Activated CD4-positive, alpha-beta T cell treated with anti-CD3 and anti-CD28 coated beads, Interleukin-2, Interleukin-6, amounts not matched to agents 100 ng/mL and 50 ng/mL, durations not matched to agents 16 hours and 8 hours (primary cell): ENCODE results near the gene SLC4A9.
A peak's percentile ranks its signal among the peaks of the same experiment; 100 is the strongest.
"Not testable (repeated sequence)": the region's sequence is repeated elsewhere in the genome, so short reads cannot be mapped to it uniquely, and the experiment has no call there.

Experiments
- DNase-seq: peaks from one replicate; pipeline ENCODE4 v3.0.0-alpha.2; 2020

Gene SLC4A9

DNA sequence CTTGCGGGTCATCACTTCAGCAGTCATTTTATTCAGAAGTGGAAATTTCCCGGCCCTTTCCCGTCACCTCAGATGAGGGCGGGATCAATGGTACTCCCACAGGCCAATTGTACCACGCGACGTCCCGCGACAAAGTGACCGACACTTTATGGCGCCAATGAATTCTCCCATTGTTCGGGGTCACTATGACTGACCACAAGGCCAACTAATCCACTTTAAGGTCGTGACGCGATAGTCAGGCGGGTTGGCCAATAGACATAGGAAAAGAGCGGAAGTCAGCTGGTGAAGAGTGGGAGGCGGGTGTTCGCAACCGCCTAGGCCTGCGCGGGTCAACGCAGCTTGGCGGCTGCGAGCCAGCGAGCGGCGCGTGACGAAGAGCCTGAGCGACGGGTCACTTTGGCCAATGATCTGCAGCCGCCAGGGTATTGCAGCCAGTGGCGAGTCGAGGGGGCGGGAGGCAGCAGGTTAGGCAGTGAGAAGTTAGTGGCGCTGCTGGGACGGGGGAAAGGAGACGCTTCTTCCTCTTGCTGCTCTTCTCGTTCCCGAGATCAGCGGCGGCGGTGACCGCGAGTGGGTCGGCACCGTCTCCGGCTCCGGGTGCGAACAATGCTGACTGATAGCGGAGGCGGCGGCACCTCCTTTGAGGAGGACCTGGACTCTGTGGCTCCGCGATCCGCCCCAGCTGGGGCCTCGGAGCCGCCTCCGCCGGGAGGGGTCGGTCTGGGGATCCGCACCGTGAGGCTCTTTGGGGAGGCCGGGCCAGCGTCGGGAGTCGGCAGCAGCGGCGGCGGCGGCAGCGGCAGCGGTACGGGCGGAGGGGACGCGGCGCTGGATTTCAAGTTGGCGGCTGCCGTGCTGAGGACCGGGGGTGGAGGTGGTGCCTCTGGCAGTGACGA, 41.6 kb downstream of the SLC4A9 start, which contains the start of gene ANKHD1:
TSS of gene ANKHD1 (plus strand) at position 472 of the 896 bp plus-strand sequence. CDS start at position 607, 135 bp downstream.
- peak; percentile 99 for DNase-seq

DNA sequence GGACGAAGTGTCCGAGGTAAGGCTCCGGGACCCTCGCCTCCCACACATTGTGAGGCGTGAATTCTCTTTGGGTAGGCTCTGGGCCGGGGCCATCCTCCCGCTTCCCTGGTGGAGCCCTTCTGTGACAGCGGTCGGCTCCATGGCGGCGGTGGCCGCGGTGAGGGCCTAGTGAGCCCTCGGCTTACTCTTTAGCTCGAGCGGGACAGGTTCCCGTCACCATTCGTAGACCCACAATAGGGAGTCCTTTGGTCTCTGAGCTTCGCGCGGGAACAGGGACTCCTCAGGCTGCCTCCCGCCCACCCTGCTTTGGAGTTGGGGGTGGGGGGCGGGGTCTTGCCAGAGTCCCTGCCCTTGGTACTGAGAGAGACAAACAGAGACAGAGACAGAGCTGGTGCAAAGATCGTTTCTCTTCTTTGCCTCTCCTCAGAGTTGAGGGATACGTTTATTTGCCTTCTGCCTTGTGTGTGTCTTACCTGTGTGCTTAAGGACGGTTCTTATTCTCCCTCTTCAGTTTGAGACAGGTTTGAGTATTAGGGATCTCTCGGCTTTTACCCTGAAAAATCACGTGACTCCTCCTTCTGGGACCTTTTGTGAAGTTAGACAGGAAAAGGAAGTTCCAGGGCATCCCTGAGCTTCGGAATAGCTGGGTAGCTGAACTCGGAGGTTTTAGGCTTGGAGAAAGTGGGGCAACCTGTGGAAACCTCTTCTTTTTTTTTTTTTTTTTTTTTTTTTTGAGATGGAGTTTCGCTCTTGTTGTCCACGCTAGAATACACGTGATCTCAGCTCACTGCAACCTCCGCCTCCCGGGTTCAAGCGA, 42.5 kb downstream of the SLC4A9 start:
- peak; percentile 56 for DNase-seq

DNA sequence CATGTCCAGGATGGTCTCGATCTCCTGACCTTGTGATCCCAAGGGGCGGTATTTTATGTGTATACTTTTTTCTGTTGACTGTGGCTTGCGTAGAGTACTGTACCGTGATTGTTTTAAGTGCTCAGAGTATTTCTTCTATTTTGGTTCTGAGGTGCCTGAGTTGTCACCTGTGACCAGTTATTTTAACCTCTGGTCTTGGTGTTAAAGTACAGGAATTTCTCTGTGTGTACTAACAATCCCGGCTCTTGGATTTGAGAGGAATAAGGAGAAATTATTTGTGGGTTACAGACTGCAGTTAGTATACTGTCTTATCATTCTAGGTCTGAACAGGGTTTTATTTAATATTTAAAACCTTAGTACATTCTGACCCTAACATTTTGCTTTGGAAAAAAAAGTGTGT, 43.6 kb downstream of the SLC4A9 start:
- no peak for DNase-seq

DNA sequence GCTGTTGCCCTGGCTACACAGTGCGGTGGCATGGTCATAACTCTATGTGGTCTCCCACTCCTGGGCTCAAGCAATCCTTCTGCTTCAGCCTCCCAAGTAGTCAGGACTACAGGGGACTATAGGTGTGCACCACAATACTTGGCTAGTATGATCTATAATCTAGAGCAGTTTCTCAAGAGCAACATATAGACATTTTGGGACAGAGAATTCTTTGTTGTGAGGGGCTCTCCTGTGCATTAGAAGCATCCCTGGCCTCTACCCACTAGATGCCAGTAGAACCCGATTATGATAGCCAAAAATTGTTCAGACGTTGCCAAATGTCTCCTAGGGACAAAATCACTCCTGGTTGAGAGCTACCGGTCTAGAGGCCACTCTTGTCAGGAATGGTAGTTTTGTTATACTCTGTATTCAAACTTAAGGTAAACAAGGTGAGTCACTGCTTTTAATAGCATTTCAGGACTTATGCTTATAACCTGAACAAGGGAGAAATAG, 48.8 kb downstream of the SLC4A9 start:
- DNase-seq, result no peak

DNA sequence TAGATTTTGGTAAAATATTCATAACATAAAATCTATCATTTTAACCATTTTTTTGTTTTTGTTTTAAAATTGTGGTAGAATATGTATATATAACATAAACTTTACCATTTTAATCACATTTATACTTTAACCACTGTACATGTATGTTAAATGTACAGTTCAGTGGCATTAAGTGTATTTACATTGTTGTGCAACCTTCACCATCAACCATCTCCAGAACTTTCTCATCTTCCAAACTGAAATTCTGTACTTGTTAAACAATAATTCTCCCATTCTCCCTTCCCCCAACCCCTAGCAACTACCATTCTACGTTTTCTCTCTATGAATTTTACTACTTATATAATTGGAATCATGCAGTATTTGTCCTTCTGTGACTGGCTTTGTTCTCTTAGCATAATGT, 53.2 kb downstream of the SLC4A9 start:
- DNase-seq, result no peak

DNA sequence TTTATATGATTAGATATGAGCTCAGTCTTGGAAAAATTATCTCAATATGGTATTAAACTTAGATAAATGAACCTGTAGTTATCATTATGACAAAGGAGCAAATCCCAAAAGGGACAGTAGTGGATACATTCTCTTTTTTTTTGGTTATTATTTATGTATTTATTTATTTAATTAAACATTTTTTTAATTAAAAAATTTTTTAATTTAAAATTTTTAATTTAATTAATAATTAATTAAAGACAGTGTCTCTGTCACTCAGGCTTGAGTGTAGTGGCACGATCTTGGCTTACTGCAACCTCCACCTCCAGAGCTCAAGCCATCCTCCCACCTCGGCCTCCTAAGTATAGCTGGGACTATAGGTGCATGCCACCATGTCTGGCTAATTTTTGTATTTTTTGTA, 57.2 kb downstream of the SLC4A9 start:
- DNase-seq, result no peak

DNA sequence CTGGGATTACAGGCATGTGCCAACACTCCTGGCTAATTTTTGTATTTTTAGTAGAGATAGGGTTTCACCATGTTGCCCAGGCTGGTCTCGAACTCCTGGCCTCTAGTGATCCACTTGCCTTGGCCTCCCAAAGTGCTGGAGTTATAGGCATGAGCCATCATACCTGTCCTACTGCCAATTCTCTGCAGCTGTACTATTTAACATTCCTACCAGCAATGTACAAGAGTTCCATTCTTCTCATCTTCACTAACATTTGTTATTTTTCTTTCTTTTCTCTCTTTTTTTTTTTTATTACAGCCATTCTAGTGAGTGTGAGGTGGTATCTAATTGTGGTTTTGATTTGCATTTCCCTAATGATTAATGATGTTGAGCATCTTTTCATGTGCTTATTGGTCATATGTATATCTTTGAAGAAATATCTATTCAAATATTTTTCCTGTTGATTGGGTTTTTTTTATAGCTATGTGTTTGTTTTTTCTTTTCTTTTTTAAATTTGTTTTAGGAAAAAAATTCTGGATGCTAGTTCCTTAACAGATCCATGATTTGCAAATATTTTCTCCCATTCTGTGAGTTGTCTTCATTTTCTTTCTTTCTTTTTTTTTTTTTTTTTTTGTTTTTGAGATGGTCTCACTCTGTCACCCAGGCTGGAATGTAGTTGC, 59.0 kb downstream of the SLC4A9 start:
- DNase-seq, result no peak

DNA sequence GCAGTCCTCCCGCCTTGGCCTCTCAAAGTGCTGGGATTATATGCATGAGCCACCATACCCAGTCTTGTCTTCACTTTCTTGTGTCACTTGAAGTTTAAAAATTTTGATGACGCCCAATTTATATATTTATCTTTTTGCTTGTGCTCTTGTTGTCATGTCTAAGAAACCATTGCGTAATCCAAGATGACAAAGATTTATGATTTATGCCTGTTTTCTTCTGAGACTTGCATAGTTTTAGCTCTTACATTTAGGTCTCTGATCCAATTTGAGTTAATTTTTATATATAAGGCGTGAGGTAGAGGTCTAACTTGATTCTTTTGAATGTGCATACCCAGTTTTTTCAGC, 60.2 kb downstream of the SLC4A9 start:
- DNase-seq, result no peak

DNA sequence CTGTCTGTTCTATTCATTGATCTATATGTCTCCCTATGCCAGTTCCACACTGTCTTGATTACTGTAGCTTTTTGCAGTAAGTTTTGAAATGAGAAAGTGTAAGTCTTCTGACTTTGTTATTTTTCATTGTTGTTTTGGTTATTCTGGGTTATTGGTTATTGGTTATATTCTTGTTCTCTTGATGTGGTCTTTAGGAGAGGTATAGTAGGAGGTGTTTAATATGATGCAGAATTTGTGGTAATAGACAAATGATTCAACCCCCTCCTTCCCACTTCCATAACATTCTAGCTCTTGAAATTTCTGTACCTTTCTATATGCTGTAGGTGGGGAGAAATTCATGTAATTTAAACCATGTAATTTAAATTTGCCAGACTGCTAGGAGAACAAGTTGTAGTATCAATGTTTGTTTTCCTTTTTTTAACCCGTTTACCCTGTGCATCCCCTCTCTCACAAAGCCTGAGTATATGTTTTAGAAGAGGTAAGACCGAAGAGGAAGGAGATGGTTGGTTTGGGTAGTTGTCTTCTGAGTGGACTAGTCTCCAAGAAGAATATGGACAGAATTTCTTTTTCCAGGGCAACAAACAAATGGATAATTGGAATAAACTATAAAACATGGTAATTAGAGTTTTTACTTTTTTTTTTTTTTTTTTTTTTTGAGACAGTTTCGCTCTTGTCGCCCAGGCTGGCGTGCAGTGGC, 60.8 kb downstream of the SLC4A9 start:
- DNase-seq, result no peak

DNA sequence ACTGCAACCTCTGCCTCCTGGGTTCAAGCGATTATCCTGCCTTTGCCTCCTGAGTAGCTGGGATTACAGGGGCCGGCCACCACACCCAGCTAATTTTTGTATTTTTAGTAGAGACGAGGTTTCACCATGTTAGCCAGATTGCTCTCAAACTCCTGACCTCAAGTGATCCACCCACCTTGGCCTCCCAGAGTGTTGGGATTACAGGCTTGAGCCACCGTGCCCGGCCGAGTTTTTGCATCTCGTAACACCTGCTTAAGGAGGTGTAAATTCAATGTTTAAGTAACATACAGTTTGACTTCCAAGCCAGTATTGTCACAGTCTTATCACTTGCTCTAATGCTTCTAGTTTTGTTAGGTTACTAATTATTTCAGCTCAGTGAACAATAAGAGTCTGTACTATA, 61.4 kb downstream of the SLC4A9 start:
- not testable (repeated sequence) for DNase-seq

DNA sequence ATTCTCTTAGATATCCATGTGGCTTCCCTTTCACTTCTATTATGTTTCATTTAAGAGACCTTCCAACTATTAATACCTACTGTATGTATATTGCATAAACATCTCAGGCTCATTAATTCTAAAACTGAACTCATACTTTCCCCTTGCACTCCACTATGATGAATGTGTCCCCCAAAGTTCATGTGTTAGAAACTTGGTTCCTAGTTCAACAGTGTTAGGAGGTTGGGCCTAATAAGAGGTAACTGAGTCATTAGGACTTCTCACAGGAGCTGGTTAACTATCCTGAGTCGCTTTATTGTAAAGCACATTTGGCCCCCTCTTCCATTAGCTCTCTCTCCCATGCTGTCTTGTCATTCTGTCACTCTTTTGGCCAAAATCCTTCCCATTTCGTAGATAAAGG, 63.6 kb downstream of the SLC4A9 start:
- DNase-seq, result no peak

DNA sequence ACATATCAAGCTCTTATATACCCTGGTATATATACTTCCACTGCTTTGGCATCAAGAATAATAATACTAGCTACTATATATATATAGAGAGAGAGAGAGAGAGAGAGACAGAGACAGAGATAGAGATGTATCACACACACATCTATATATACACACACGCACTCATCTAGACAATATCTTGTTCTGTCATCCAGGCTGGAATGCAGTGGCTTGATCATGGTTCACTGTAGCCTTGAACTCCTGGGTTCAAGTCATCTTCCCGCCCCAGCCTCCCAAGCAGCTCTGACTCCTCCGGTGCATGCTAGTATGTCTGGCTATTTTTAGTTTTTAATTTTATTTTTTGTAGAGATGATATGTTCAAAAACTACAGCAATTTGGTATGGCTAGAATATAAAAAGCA, 64.1 kb downstream of the SLC4A9 start:
- DNase-seq, result no peak
